H1 (cell line): ENCODE data around the gene NDUFB3. TPM values are rescaled to one million over a fixed set of nuclear protein-coding genes. Genes with fewer than 3 reads are reported as not detected.

ENCODE experiments used
- CTCF ChIA-PET: fragments of 300-600 bp; sonication (Branson Sonifier 250); formaldehyde crosslinking; loops from one replicate; lab custom pipeline; 2021; ENCODE audit not compliant: partially characterized antibody; lab: Charles Lee
- POLR2A ChIA-PET: fragments of 300-600 bp; sonication (Branson Sonifier 250); formaldehyde crosslinking; loops from one replicate; lab custom pipeline; 2021; ENCODE audit warnings: inconsistent platforms; ENCODE audit not compliant: partially characterized antibody; lab: Charles Lee
- DNase-seq, 2 experiments: peaks; one replicate each; pipeline versions ENCODE4 v3.0.0 to v3.0.0-alpha.2; 2010 to 2022; ENCODE audit warnings: low spot score in 2 of 2, low read depth in 1 of 2, mixed read lengths in 1 of 2
- FAIRE-seq: peaks from 2 replicates; lab custom pipeline; 2011; peaks lifted over from hg19 to GRCh38; lab: Jason Lieb, UNC
- H2AFZ ChIP-seq: 2 replicates; pipeline ENCODE4 v1.8.1; 2012; ENCODE audit warnings: low read length, inconsistent platforms
- H2AK5ac ChIP-seq: 2 replicates; pipeline ENCODE4 v1.6.1; 2013; ENCODE audit warnings: low read depth, low read length
- H2BK120ac ChIP-seq: replicated peaks from 2 replicates; pipeline ENCODE3; 2013; ENCODE audit warnings: low read depth, low read length, inconsistent platforms
- H2BK12ac ChIP-seq: 2 replicates; pipeline ENCODE4 v1.6.1; 2013; ENCODE audit warnings: low read depth, low read length
- H2BK15ac ChIP-seq: 2 replicates; pipeline ENCODE4 v1.6.1; 2013; ENCODE audit warnings: low read length
- H2BK20ac ChIP-seq: 2 replicates; pipeline ENCODE4 v1.6.1; 2013; ENCODE audit warnings: low read length
- H2BK5ac ChIP-seq: 2 replicates; pipeline ENCODE4 v1.6.1; 2013; ENCODE audit warnings: low read depth, low read length
- H3K14ac ChIP-seq: 2 replicates; pipeline ENCODE4 v1.6.1; 2013; ENCODE audit warnings: inconsistent platforms; ENCODE audit not compliant: insufficient read length
- H3K18ac ChIP-seq: 2 replicates; pipeline ENCODE4 v1.6.1; 2013; ENCODE audit warnings: low read length; ENCODE audit errors: extremely low read depth
- H3K23ac ChIP-seq: 2 replicates; pipeline ENCODE4 v1.6.1; 2013; ENCODE audit warnings: inconsistent platforms; ENCODE audit not compliant: insufficient read length
- H3K23me2 ChIP-seq: 2 replicates; pipeline ENCODE4 v1.6.1; 2013; ENCODE audit warnings: low read depth, low read length
- H3K27ac ChIP-seq: 2 replicates; pipeline ENCODE4 v1.6.1; 2011; ENCODE audit warnings: low read depth, low read length, inconsistent platforms
- H3K27me3 ChIP-seq, 4 experiments: replicated peaks in 1 of 4; 1 replicate in 1 of 4; 2 replicates in 3 of 4; pipeline versions ENCODE4 v1.6.1 to v1.8.1; 2011 to 2013; ENCODE audit warnings: low read length in 3 of 4, mild to moderate bottlenecking in 3 of 4, inconsistent platforms in 2 of 4, mixed read lengths in 2 of 4, moderate library complexity in 1 of 4; ENCODE audit not compliant: control insufficient read depth in 3 of 4, insufficient read depth in 3 of 4; ENCODE audit errors: extremely low read depth in 1 of 4
- H3K36me3 ChIP-seq, 4 experiments: 2 replicates each; pipeline versions ENCODE4 v1.6.1 to v1.8.1; 2011 to 2013; ENCODE audit warnings: mild to moderate bottlenecking in 4 of 4, low read length in 3 of 4, moderate library complexity in 2 of 4, control low read depth in 1 of 4, inconsistent platforms in 1 of 4; ENCODE audit not compliant: insufficient read depth in 4 of 4, control insufficient read depth in 2 of 4
- H3K4ac ChIP-seq: replicated peaks from 2 replicates; pipeline ENCODE3; 2013; ENCODE audit warnings: low read length, low read depth, mixed read lengths, inconsistent platforms; ENCODE audit not compliant: insufficient read length
- H3K4me1 ChIP-seq, 4 experiments: replicated peaks in 1 of 4; 1 replicate in 1 of 4; 2 replicates in 3 of 4; pipeline versions ENCODE4 v1.6.1 to v1.8.1; 2011 to 2013; ENCODE audit warnings: low read length in 3 of 4, inconsistent platforms in 2 of 4, mixed read lengths in 1 of 4; ENCODE audit not compliant: insufficient read depth in 4 of 4, control insufficient read depth in 3 of 4
- H3K4me2 ChIP-seq, 2 experiments: 2 replicates each; pipeline versions ENCODE4 v1.6.1 to v1.8.1; 2011 to 2013; ENCODE audit warnings: low read depth in 2 of 2, low read length in 2 of 2, control low read depth in 1 of 2, inconsistent platforms in 1 of 2, mild to moderate bottlenecking in 1 of 2; ENCODE audit not compliant: insufficient read depth in 1 of 2
- H3K4me3 ChIP-seq, 4 experiments: fragments of 200-600, 300-600 bp in 1 of 4; sonication (generic), shearing (Covaris generic), sonication (Bioruptor Twin) in 1 of 4; 2 replicates each; pipeline versions ENCODE4 v1.5.1 to v1.8.1; 2011 to 2016; ENCODE audit warnings: low read length in 4 of 4, low read depth in 3 of 4, control low read depth in 2 of 4, inconsistent platforms in 2 of 4, mild to moderate bottlenecking in 2 of 4, mixed read lengths in 1 of 4, moderate library complexity in 1 of 4; ENCODE audit not compliant: insufficient read depth in 2 of 4; ENCODE audit errors: extremely low read depth in 1 of 4
- H3K56ac ChIP-seq: replicated peaks from 2 replicates; pipeline ENCODE3; 2013; ENCODE audit warnings: low read depth, mild to moderate bottlenecking, mixed read lengths, low read length, inconsistent platforms; ENCODE audit not compliant: insufficient read length
- H3K79me1 ChIP-seq: 2 replicates; pipeline ENCODE4 v1.6.1; 2013; ENCODE audit warnings: low read depth, low read length, control low read depth
- H3K79me2 ChIP-seq, 2 experiments: 2 replicates each; pipeline versions ENCODE4 v1.6.1 to v1.8.1; 2012 to 2013; ENCODE audit warnings: low read length in 2 of 2, mild to moderate bottlenecking in 2 of 2, inconsistent platforms in 1 of 2; ENCODE audit not compliant: insufficient read depth in 2 of 2, control insufficient read depth in 1 of 2
- H3K9ac ChIP-seq, 4 experiments: replicated peaks in 1 of 4; 1 replicate in 1 of 4; 2 replicates in 3 of 4; pipeline versions ENCODE4 v1.6.1 to v1.8.1; 2011 to 2013; ENCODE audit warnings: low read depth in 3 of 4, low read length in 3 of 4, control low read depth in 2 of 4, mild to moderate bottlenecking in 2 of 4, moderate library complexity in 2 of 4, inconsistent platforms in 1 of 4; ENCODE audit errors: extremely low read depth in 1 of 4
- H3K9me3 ChIP-seq, 2 experiments: 2 replicates each; pipeline versions ENCODE4 v1.6.1 to v1.8.1; 2012 to 2013; ENCODE audit warnings: mild to moderate bottlenecking in 2 of 2, moderate library complexity in 2 of 2, control low read depth in 1 of 2, inconsistent platforms in 1 of 2, low read depth in 1 of 2, low read length in 1 of 2, mixed read lengths in 1 of 2; ENCODE audit not compliant: insufficient read depth in 2 of 2
- H4K20me1 ChIP-seq, 2 experiments: replicated peaks in 1 of 2; 2 replicates each; pipeline versions ENCODE3 to v1.8.1; 2011 to 2013; ENCODE audit warnings: inconsistent platforms in 2 of 2, low read length in 2 of 2, mild to moderate bottlenecking in 1 of 2; ENCODE audit not compliant: insufficient read depth in 2 of 2, control insufficient read depth in 1 of 2
- H4K5ac ChIP-seq: 2 replicates; pipeline ENCODE4 v1.6.1; 2013; ENCODE audit warnings: low read length, low read depth, mixed read lengths, inconsistent platforms; ENCODE audit not compliant: insufficient read length
- H4K8ac ChIP-seq: 2 replicates; pipeline ENCODE4 v1.8.0; 2013; ENCODE audit warnings: mild to moderate bottlenecking, moderate library complexity, low read length, inconsistent platforms; ENCODE audit not compliant: insufficient read depth; ENCODE audit errors: extremely low read depth
- H4K91ac ChIP-seq: replicated peaks from 2 replicates; pipeline ENCODE3; 2013; ENCODE audit warnings: low read length, mixed read lengths, inconsistent platforms; ENCODE audit not compliant: insufficient read length
- BACH1 ChIP-seq: IDR thresholded peaks from 2 replicates; pipeline ENCODE4 v1.6.1; 2012; ENCODE audit warnings: low read length, improper control_type of control experiment
- WGBS, 2 experiments: shearing (Covaris generic) in 1 of 2; methylation state at CpG; one replicate each; pipeline versions ENCODE4 v1.1.6 to v1.1.7; 2013 to 2015; ENCODE audit warnings: low lambda C conversion rate in 2 of 2, mixed read lengths in 2 of 2, inconsistent platforms in 1 of 2, low coverage in 1 of 2, missing lambda C conversion rate in 1 of 2; ENCODE audit not compliant: insufficient replicate concordance in 2 of 2, insufficient coverage in 1 of 2, insufficient read length in 1 of 2; ENCODE audit errors: extremely low coverage in 1 of 2, missing lambda C conversion rate in 1 of 2; 5-methylcytosine and 5-hydroxymethylcytosine counted together
- polyA plus RNA-seq, 7 experiments: library from polyadenylated mRNA; depleted of rRNA in 3 of 7; stranded (reverse) in 5 of 7; unstranded in 2 of 7; fragments of >200 nt in 5 of 7; fragments of 200-250 nt in 2 of 7; gene quantifications; 1 replicate in 5 of 7; 2 replicates in 1 of 7; 4 replicates in 1 of 7; pipeline versions ENCODE4 v1.2.1 to v1.2.3, GENCODE V29; 2011 to 2013; ENCODE audit warnings: missing spikeins in 2 of 7, mixed read lengths in 2 of 7
- total RNA-seq: library from RNA; stranded (reverse); fragmentation: NEBNext Ultra II Directional; extraction: Animal tissue kit (Norgen Biotek cat#: 25700); gene quantifications from 2 replicates; pipeline ENCODE4 v1.2.1, GENCODE V29; 2021

Gene NDUFB3
- total and polyA plus RNA-seq, 2 of the 8 experiments (the other 6 are each of a cell fraction or from before 2014, with no cell fraction given), result 38.2 to 55.3 TPM

- Histone ChIP-seq H3K9me3 (no peaks in the 10 kb centered on the region), H3K14ac (no peak overlapping the region), H3K4me1 (no peaks in the 10 kb centered on the region), H2AFZ (no peak overlapping the region), H3K27ac (no peak overlapping the region), H4K91ac (no peak overlapping the region), H4K5ac (no peak overlapping the region), H2BK120ac (no peak overlapping the region), H3K36me3 (no peaks in the 10 kb centered on the region), H3K56ac (no peak overlapping the region), H2BK12ac (no peak overlapping the region), H3K27me3 (no peaks in the 10 kb centered on the region), H2AK5ac (no peak overlapping the region), H3K79me1 (no peaks in the 10 kb centered on the region), H3K18ac (no peak overlapping the region), H4K8ac (no peak overlapping the region), H2BK20ac (no peak overlapping the region), H3K4me2 (no peak overlapping the region), H3K23me2 (no peaks in the 10 kb centered on the region), H2BK15ac (no peak overlapping the region), H3K4me3 (no peak overlapping the region), H3K23ac (no peak overlapping the region), H3K9ac (no peak overlapping the region), H3K79me2 (peaks cover 0 to 11% of the 10 kb centered on the region in 2 experiments; a peak in 2 of 4 replicates), H2BK5ac (no peak overlapping the region), H3K4ac (no peak overlapping the region), H4K20me1 (no peaks in the 10 kb centered on the region)
- DNase-seq (no peak), FAIRE-seq (no peak)
- 75% methylated on average over 2 of the region's 2 CpGs; no CpG with 5 or more reads in 1 of the 2 experiments for WGBS, 2 experiments
- ChIA-PET CTCF (interaction anchor here (0.5 to 1.0 kb wide), 3 partner anchors 21 to 93 kb away, joined by 3 to 4 read pairs (median 3); no protein-coding TSS in a partner anchor), POLR2A (no interaction called here)
- no peak for TF ChIP-seq BACH1
Measured at GRCh38 chr2:201064797-201065329, 6.9 kb upstream of the NDUFB3 start.
